T47D (cell line): ENCODE measurements around the gene TOM1L2.
"Not testable (repeated sequence)": the region's sequence is repeated elsewhere in the genome, so short reads cannot be mapped to it uniquely, and the experiment has no call there.

Experiments
- DNase-seq, 2 experiments: peaks; one replicate each; pipeline versions ENCODE4 v3.0.0 to v3.0.0-alpha.2; 2011 to 2012; ENCODE audit warnings: low read depth in 1 of 2, low spot score in 1 of 2
- JUND ChIP-seq: IDR thresholded peaks from 2 replicates; pipeline ENCODE4 v1.6.1; 2012; ENCODE audit warnings: low read depth
- in situ Hi-C: cut with HindIII; loops from 2 replicates; pipeline ENCODE4 v1.10.0; 2016; ENCODE audit warnings: low sequenced_read_pairs, low pct_unique_long_range_greater_than_20kb

The TOM1L2 gene

GRCh38 chr17:17943281-17943984, 28.8 kb downstream of the TOM1L2 start:
- in situ Hi-C loops = no loop called here
- TF ChIP-seq JUND = no peak
- DNase-seq = no peak

GRCh38 chr17:17942846-17943245, 29.4 kb downstream of the TOM1L2 start:
- no peak for TF ChIP-seq JUND
- no peak for DNase-seq
- in situ Hi-C loops = no loop called here

DNA sequence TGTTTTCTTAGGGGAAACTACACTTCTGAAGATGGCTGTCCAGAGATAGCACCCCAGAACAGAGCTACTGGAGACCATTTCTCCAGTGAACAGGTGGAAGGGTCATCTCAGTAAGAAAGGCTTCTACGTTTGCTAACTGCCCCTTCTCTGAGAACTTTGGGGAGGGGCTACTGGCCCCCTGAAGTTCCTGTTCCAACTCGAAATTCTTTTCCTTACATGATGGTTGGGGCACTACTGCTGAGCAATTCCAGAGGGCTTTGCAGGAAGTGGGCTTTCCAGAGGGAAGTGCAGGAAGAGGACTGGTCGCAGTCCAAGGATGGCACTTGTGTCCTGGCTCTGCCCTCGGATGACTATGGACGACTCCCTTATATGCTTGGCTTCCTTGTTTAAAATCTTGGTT, 31.2 kb downstream of the TOM1L2 start:
- no peak for DNase-seq
- no peak for TF ChIP-seq JUND
- in situ Hi-C loops = no loop called here

- TF ChIP-seq JUND = no peak
- in situ Hi-C loops = no loop called here
- no peak for DNase-seq
These were observed 31.7 kb downstream of the TOM1L2 start for GRCh38 chr17:17940441-17940911.

GRCh38 chr17:17939941-17940340, 32.3 kb downstream of the TOM1L2 start:
- DNase-seq, in situ Hi-C loops: not testable (repeated sequence)

DNA sequence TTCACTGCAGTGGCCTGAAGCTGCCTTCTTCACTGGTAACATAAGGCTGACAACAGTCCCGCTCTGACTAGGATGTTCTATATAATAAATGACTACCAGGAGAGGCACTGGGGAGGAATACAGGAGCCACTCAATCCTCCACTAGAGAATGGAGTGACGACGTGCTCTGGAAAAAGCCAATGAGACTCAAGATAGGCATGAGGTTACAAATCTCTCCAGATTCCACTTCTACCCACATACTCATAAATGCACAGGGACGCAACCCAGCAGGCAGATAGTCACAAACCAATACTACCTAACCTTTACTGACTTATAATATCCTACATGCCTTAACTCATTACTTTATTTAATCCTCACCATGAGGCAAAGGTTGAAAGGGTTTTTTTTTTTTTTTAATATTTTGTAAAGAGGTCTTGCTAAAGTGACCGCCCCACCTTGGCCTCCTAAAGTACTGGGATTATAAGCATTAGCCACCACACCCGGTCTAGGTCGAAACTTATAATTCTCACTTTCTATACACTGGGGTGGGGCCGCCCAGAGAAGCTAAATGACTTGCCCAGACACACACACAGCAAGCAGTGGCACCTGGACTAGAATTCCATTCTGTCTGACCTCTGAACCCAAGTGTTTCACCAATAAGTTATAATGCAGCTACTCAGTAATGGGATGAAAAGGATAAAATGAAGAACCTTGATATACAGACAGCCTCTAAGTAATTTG, 33.7 kb downstream of the TOM1L2 start:
- DNase-seq = no peak
- TF ChIP-seq JUND = no peak
- in situ Hi-C loops = no loop called here

DNA sequence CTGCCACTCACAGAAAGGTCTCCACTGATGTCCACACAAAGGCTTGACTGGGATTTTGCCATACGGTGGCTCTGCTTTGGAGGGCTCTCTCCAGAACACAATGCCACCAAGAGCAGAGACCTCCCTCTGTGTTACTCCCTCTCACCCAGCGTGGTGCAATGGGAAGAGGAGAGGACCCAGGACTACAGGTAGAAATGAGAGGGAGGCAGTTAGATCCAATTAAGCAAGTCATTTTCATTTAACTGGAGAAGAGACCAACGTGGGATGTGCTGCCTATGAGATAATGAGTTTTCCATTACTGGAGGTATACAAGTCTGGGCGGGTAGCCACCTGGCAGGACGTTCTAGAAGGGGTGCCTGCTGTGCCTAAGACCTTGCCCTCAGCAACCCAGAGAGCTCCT, 34.2 kb downstream of the TOM1L2 start:
- in situ Hi-C loops = no loop called here
- DNase-seq = no peak
- TF ChIP-seq JUND = no peak

DNA sequence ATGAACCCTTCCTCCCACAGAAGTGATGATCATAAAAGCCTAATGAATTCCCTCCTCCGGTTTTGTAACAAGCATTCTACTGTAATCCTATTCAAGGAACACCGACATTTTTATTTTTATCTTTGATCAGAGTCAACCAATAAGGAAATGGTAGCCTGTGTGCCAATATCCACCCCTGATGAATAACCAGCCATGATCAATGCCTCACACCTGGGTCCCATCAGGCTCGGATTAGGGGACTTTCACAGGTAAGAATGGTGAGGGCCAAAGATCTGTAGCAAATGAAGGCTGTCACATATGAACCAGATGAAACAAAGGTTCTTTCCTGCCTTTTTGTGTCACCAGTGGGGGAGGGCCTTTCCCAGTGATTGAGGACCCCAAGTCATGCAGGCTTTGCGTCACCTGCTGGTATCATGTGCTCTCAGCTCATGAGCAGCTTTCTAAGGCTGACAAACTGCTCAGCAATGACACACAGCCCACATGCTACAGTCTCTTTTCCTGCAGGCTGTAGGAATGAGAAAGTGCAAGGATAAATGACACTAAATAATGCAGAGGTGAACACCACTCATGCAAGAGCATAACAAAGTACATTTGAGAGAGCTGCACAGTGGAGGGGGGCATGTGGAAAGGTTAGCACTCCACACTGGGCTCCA, 34.9 kb downstream of the TOM1L2 start:
- no peak for TF ChIP-seq JUND
- no peak for DNase-seq
- in situ Hi-C loops = no loop called here

- in situ Hi-C loops = no loop called here
- DNase-seq = no peak
- no peak for TF ChIP-seq JUND
These were observed 36.6 kb downstream of the TOM1L2 start for GRCh38 chr17:17935321-17936271.

GRCh38 chr17:17934806-17935205, 37.4 kb downstream of the TOM1L2 start:
- no peak for TF ChIP-seq JUND
- in situ Hi-C loops = no loop called here
- no peak for DNase-seq

DNA sequence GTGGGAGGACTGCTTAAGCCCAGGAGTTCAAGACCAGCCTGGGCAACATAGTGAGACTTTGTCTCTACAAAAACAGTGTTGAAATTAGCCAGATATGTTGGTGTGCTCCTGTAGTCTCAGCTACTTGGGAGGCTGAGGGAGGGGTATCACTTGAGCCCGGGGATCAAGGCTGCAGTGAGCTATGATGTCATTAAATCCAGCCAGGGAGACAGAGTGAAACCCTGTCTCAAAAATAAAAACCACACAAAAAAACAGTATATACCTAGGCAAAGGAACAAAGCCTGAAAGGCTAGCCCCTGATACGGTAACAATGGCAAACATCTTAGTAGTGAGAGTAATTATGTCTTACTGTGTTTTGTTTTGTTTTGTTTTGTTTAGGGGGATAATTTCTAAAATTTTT, 38.0 kb downstream of the TOM1L2 start:
- DNase-seq = no peak
- in situ Hi-C loops = no loop called here
- TF ChIP-seq JUND = no peak

- in situ Hi-C loops = no loop called here
- no peak for TF ChIP-seq JUND
- DNase-seq = no peak
These were observed 38.4 kb downstream of the TOM1L2 start for GRCh38 chr17:17933775-17934174.
